Measurements from ENCODE around the gene BOD1L1.

DNA sequence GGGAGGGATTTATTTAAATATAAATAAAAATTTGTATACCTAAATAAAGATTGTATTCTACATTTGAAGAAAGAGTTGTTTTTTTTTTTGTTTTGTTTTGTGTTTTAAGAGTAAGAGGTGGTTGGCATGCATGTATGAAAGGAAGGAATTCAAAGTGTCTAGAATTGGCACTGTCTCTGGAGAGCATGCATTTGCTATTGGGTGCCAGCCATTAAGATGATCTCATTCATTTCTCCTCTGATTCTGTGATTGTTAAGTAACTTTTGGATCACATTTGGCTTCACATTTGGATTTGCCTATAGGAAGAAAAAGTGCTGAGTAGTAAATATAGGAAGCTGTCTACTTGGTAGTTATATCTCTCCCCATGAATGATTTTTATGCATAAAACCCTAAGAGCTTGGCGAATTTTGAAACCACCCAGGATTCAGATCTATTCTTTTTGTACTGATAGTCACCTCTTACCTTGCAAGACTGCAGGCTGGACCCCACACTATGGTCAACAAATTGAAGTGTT lies 7.8 kb upstream of the BOD1L1 start:
- TF ChIP-seq, protein P1, sequence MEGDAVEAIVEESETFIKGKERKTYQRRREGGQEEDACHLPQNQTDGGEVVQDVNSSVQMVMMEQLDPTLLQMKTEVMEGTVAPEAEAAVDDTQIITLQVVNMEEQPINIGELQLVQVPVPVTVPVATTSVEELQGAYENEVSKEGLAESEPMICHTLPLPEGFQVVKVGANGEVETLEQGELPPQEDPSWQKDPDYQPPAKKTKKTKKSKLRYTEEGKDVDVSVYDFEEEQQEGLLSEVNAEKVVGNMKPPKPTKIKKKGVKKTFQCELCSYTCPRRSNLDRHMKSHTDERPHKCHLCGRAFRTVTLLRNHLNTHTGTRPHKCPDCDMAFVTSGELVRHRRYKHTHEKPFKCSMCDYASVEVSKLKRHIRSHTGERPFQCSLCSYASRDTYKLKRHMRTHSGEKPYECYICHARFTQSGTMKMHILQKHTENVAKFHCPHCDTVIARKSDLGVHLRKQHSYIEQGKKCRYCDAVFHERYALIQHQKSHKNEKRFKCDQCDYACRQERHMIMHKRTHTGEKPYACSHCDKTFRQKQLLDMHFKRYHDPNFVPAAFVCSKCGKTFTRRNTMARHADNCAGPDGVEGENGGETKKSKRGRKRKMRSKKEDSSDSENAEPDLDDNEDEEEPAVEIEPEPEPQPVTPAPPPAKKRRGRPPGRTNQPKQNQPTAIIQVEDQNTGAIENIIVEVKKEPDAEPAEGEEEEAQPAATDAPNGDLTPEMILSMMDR (IDR thresholded peaks at IDR 0.05; ENCODE audit: low read length): no peak
- no peak for TF ChIP-seq EZH2 (IDR thresholded peaks at IDR 0.05; ENCODE audit: borderline replicate concordance, low read length)
